Limb (tissue), 2 donors: ENCODE measurements around the gene KMT5C.
A peak's percentile ranks its signal among the peaks of the same experiment; 100 is the strongest.

Experiments
- DNase-seq, 2 donors: peaks; one replicate each; pipeline ENCODE4 v3.0.0-alpha.2; 2016; ENCODE audit errors: extremely low spot score in 2 of 2

The KMT5C gene

DNA sequence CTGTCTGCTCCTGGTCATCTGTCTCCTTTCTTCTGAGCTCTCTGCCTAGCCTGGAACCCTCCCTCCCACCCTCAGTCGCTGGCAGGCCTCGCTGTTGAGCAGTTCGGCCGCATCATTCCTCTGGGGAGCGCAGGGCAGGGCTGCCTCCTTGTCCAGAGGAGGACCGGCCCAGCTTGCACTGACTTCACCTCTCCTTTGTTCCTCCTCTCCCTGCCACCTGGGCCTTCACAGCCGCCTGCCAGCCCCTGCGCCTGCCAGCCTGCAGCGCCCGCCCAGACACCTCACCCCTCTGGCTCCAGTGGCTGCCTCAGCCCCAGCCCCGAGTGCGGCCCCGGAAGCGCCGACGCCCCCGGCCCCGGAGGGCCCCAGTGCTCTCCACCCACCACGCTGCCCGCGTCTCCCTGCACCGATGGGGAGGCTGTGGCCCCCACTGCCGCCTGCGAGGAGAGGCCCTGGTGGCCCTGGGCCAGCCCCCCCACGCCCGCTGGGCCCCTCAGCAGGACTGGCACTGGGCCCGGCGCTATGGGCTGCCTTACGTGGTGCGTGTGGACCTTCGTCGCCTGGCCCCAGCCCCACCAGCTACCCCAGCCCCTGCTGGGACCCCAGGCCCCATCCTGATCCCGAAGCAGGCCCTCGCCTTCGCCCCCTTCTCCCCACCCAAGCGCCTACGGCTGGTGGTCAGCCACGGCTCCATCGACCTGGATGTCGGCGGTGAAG, 7.2 kb downstream of the KMT5C start:
- DNase-seq: no peak

DNA sequence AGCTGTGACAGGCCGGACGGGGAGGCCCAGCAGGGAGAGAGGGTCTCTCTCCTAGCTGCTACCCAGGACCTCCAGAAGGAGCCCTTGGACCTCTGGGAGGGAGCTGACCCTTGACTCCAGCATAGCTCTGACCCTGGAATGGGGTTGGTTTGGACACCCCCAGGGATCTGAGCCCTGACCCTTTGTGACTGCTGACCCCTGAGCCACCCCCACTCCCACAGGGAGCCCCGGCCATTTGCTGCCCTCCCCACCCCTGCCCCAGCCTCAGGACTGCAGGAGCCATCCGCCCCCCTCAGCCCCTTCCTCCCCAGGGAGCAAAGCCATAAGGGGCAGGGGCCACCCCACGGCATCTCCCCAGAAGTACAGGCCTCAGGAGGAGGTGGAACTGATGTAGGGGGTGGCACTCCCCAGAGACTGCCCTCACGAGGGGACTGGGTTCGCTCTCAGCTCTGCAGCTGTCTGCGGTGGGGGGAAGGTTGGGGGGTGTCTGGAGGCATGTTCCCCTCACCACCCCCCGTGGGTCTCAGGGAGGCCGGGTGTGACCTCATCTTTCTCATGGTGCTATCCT, 7.8 kb downstream of the KMT5C start:
- DNase-seq: no peak

DNA sequence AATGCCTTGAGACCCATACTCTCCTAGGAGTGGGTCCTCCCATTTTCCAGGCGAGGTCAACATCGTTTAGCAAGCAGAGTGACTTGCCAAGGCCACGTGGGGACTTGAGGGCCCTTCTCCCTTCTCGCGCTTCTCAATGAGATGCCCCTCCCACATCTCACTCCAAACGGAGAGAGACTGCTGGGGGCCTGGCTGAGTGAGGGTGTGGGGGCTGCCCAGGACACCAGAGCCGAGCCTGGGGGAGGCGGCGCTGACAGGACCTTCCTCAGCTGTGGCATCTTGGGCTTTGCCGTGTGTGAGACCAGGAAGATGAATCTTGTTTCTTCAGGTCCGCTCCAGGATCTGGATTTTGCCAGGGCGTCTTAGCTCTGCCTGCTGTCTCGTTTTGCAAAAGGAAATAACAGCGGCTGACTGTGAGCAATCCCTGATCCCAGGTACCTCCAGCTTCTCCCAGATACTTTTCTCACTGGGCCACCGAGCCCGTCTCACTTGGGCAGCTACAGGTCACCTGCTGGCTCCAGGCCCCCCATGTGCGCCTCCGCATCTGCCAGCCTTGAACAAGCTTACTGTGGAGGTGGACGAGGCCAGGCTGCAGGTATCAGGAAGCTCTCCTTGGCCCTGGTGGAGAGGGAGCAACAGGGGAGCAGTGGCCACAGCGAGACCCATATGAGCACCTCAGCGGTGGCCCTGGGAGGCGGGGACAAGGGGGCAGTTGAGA, 8.8 kb downstream of the KMT5C start:
- DNase-seq: no peak

DNA sequence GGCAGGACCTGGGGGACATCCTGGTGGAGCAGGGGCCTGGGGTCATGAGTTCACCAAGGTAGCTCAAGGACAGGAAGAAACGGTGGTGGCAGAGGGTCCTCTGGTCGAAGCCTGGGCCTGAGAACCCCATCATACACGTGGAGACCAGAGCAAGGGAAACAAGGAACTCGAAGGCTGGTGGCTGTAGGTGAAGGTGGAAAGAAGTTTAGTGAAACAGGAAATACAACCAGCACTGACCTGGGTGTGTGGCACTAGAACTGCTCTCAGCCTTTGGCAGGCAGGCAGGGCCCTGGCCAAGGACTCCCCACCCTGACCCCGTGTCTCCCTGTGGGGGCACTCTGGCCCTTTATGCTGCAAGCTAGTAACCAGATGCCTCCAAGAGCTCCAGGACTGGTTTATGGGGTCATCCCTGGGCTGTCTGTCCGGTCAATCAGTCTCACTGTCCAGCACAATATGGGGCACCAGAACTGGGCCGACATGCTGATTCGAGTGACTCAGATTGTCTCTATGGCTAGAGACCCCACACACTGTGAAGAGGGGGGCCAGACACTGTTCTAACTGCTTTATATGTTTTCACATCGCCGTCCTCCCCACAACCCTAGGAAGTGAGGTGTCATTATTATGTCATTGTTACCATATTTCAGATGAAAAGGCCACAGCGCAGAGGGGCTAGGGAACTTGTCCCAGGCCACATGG, 11.1 kb downstream of the KMT5C start:
- no peak for DNase-seq

DNA sequence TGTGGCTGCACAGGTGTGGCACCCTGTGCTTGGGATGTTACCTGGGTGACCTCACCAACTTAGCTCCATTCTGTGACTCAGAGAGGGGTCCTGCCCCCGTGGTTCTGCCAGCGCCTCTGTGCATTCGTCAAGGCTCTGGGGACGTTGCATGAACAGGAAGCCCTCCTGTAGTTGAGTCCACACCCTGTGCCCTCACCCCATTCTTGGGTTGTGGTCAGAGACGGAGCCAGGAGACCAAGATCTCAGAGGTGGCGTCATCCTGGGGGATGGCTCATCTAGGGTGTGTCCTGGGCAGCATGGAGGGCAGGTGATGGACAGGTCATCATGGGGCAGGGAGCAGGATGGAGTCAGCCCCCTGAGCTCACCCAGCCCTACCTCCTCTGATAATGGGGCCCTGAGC, 12.4 kb downstream of the KMT5C start:
- DNase-seq: no peak

DNA sequence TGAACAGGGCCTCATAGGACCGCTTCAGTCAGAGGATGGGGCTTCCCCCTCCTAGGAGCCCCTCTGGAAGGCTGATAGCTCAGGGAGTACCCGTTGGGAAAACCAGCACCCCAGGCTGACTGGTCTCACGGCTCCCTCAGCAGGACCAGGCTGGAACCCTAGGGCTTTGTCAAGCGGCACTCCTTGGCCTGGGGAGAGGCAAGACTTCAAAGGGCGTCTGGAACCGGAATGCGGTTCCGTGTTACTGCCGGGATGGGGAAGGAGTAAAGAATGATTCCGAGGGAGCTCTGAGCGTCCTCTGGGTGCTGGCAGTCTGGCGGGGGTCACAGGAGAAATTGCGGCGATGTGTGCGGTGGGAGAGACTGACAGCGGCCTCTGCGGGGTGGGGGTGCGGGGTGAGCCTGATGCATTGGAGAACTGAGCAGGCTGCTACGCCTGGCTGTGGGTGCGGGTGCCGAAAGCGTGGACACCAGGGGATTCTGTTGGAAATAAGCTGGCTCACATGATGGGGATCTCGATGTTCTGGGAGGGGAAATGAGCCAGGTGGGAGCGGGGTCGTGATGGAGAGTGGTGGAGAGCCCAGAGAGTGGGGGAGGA, 13.0 kb downstream of the KMT5C start:
- DNase-seq: no peak

DNA sequence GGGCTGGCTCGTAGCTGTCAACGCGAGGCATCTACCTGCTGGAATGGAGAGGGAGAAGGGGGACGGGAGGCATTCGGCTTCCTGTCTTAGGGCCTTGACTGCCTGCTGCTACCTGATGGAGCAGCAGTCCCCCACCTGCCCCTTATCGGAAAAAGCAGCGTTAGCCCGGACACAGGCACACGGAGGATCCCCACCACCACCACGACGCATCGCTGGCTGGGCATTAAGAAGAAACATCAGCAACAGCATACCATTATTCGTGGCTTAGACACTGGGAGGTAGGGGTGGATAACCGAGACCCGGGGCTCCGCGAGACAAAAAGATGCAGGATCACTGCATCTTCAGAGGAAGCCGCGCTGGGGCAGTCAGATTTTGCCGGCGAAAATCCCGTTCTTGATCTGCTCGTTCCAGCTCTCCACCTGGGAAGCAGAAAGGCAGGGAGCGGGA, 13.7 kb downstream of the KMT5C start:
- no peak for DNase-seq

DNA sequence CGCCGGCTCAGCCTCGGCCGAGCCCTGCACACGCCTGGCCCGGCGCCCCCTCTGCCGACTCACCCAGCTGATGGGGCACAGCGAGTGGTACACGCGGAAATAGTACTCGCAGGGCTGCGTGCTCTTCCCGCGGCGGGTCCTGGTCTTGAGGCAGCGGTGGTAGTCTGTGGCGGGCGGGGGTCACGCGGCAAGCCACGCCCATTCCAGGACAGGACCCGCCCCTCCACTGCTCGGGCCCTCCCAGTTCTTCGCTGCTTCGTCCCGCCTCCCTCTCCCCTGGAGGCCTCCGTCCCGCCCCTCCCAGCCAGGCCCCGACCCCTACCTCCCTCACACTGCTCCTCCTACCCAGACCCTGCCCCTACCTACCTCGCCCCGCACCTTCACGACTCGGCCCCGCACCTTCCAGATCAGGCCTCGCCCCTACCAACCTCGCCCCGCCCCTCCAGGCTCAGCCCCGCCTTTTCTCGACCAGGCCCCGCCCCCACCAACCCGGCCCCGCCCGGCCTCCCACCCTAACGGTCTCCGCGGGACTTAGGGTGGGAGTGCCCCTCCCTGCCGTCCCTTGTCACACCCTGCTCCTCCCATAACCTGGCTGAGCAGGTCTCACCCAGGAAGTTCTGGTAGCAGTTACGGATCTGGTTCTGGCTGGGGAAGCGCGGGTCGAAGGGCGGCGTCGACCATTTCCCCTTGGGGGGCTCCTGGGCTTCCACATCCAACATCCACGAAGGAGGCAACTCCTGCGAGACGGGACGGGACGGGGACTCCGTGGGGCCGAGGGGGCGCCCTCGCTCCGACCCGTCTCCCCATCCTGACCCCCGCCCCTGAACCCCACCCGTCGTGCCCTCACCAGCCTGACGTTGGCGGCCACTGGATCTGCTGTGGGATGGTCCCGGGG, 14.4 kb downstream of the KMT5C start:
- peak; percentile 42 to 84 for DNase-seq

DNA sequence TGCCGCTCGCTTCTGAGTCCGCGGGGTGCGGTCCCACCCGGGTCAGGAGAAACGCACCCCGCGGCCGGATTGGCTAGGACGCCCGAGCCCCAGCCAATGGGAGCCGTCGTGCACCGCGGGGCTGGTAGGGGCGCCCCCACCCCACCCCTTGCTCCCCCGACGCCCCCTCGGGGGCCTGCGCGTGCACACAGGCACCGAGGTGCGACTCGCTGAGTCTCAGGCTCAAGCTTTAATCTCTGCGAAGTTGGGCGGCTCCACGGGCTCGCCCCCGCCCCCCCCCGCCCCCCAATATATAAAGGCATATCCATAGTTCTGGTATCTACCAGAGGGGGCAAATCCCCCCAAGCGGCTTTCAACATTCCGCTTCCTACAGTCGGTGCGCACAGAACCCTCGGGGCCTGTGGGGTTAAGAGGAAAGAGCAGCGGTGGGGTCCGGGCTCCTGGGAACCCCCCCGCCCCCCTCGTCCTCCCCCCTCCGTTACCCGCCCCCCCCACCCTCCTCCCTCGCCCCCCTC, 15.1 kb downstream of the KMT5C start, which contains the start of gene COX6B2:
Gene COX6B2 (minus strand): TSS at position 22 of the 515 bp plus-strand sequence. CDS start 198 bp downstream, outside the sequence.
- DNase-seq: peak in 1 of 2 donors; percentile 40

DNA sequence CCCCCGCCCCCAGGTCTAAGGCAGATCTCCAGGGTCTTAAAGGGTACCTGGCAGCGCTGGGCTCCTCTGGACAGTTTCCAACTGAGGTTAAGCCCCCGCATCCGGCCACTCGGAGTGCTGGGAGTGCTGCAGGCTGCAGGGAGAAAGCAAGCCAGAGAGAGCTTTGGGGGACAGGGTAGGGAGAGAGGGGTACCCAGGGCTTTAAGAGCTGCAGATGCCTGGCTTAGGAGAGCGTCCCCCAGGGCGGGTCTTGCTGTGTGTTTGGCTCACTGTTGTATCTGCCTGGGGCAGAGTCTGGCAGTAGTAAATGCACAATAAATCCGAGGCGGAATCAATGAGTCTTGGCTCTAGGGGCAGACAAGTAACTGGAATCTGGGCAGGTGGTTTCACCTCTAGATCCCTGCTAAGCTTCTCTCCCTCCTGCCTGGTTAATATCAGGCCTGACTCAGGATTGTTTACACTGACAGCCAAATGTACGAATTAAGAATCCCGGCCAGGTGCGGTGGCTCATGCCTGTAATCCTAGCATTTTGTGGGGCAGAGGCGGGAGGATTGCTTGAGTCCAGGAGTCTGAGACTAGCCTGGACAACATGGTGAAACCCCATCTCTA, 15.6 kb downstream of the KMT5C start:
- DNase-seq: no peak

DNA sequence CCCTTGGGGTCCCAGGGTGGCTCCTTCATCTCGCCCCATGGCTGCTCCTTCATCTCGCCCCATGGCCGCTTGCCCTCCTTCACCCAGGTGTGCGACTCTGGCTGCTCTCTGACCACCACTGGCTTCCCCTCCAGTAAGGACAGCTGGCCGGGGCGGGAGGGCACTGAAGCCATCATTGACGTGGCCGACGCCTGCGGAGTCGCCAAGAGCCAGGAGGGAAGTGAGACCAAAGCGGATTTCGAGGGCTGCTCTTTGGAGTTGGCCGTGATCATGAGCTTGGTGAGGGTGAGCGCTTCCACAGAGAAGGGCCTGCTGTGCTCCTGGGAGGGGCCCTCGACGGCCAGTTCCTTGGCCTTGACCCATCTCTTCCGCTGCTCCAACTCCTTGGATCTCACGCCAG, 18.8 kb downstream of the KMT5C start:
- DNase-seq: no peak

DNA sequence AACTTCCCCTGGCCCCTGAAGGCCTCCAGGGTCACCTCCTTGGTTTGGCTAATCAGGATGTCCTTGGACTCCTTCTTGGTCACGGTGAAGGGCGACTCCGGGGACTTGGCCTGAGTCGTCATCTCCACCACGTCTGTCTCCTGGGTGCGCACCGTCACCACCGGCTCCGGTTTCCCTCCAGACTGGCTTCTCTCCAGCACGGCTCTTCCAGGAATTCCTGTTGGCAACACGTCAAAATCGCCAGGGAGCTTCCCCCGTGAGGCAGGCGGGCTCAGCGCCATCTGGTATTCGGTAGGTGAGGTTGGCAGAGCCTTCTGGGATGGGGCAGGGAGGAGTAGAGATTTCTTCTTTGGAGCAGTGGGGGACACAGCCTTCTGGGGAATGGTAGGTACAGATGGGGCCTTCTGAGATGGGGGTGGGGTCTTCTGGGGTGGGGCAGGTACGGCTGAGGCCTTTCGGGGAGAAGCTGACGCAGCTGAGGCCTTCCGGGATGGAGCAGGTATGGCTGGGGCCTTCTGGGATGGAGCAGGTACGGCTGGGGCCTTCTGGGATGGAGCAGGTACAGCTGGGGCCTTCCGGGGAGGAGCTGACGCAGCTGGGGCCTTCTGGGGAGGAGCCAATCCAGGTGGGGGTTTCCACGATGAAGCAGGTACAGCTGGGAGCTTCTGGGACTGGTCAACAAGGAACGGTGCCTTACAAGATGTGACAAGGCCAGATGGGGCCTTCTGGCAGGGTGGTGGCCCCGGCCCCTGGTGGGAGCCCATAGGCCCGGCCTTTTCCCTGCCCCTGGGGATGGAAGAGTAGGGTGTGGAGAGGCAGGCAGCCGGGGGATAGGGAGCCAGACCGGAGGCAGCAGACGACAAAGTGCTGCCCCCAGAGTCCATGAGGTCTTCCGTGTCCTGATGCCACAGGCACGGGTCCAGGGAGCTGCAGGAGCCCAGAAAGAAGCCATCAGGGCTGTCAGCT, 19.6 kb downstream of the KMT5C start:
- DNase-seq: no peak

DNA sequence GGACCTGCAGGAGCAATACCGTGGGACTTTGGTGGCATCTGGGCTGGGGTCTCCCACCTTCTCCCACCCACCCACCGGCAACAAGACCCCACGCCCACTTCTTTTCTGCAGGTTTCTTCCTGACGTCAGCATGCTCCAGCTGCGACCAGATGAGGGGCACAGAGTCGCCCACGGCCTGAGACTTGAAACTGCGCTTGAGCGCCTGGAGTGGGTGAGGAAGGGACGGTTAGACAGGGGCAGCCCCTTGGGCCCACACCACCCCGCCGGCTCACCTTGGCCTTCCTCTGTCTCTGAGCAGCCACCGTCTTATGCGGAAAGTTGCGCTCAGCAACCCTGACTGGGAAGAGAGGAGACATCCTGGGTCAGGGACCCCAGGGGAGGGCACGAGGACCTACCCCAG, 21.2 kb downstream of the KMT5C start:
- no peak for DNase-seq

DNA sequence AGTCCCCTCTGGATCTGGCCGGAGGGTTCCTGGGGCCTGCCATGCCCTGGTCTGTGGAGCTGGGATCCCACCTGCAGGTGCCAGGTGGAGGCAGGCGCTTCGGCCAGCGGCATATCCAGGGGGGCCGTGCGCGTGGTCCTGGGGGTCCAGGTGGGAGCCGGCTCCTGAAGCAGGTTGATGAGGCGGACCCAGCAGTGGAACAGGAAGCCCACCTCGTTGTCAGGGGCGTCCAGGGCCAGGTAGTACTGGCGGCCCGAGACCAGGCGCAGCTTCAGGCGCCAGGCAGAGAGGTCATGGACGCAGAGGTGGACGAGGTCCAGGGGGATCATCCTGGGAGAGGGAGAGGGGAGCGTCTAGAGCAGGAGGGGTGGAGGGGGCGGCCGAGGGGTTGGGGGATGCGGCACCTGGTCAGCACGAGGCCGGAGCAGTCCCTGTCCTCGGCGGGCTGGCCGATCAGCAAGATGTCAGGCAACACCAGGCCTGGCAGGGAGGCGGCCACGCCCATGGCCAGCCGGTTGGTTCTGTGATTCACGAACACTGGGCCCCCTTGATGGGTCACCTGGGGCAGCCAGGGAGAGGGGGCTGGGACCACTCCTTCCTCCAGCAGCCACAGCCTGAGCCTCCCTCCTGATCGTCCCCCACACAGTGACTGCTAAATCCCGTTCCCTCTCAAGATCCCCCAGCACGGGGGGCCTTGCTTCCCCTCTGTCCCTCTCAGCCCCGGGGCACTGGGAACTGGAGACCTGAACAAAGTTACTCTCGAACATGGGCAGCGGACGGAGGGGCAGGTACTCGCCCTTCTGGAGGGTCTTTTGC, 22.7 kb downstream of the KMT5C start:
- no peak for DNase-seq

DNA sequence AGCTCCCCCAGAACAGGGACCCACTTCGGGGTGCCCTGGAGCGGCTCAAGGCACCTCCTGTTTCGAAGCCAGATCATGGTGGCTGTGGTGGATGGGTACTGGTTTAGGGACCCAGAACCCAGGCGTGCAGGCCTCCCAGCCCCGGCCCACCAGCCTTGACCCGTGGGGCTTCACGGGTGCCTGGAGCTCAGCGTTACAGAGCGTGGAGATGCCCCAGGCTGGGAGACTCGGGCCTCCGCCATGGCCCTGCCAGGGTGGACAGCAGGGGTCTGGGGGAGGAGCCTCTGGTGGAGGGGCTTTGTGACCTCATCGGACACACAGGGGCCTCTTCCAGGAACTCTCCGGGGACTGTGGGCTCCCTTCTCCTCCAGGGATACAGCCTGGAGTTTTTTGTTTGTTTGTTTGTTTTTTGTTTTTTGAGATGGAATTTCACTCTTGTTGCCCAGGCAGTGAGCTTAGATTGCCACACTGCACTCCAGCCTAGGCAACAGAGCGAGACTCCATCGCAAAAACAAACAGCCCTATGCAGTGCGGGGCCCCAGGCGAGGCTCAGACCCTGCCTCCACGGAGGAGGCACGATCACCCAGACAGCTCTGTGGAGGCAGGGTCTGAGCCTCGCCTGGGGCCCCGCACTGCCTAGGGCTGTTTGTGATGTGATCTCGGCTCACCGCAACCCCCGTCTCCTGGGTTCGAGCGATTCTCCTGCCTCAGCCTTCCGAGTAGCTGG, 23.5 kb downstream of the KMT5C start, which contains the start of gene GARIN5B:
Gene GARIN5B (minus strand): TSS at position 271 of the 727 bp plus-strand sequence. CDS start 194 bp downstream, at position 77.
- DNase-seq: no peak

DNA sequence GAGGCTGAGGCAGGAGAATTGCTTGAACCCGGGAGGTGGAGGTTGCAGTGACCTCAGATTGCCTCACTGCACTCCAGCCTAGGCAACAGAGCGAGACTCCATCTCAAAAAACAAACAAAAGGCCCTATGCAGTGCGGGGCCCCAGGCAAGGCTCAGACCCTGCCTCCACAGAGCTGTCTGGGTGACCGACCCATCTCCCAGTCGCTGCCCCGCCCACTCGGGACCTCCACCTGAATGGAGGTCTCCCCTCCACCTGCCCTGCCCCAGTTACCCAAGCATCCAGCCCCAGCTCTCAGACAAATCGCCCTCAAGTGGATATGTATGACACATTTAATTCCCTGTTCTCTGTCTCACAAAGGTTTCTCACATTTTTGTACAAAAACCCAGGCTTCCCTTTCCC, 25.6 kb downstream of the KMT5C start:
- no peak for DNase-seq

DNA sequence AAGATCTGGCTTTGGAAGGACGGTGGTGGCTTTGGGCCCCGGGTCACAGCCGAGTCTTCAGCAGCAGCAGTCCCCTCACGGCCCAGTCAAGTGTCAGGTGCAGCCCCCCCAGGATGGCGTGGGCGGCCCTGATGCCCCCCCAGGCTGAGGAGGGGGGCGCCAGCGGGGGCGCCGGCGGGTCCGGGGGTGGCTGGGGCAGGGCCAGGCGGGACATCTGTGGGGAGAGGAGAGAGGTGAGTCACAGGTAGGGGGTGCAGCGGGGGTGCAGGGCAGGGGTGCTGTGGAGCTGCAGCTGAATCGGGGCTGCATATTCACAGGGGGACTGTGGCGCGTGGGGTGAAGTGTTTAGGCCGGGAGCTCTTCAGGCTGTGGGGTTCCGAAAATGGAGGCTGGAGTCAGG, 26.3 kb downstream of the KMT5C start:
- no peak for DNase-seq
